WTC11 (cell line): Measurements from ENCODE around the gene GABRB1. TPM values are rescaled to one million over a fixed set of nuclear protein-coding genes. Genes with fewer than 3 reads are reported as not detected.

Source experiments
- ATAC-seq: fragments of 200-7000 bp; cut with Tn5 transposase; 2 replicates; pipeline ENCODE4 v1.10.0; 2021; ENCODE audit warnings: mild to moderate bottlenecking, moderate library complexity
- CTCF ChIA-PET: fragments of 300-600 bp; sonication (Branson Sonifier 250); formaldehyde crosslinking; loops from one replicate; lab custom pipeline; 2021; ENCODE audit warnings: antibody characterized with exemption; lab: Charles Lee
- POLR2A ChIA-PET: fragments of 350-600 bp; sonication (Branson Sonifier 250); formaldehyde crosslinking; loops from one replicate; lab custom pipeline; 2021; ENCODE audit warnings: antibody characterized with exemption; lab: Charles Lee
- DNase-seq: peaks from one replicate; pipeline ENCODE4 v3.0.0; 2021; ENCODE audit warnings: low spot score
- H3K27ac Mint-ChIP-seq: 2 replicates; pipeline ENCODE4 v1.8.0; 2021; ENCODE audit warnings: mixed read lengths
- H3K27me3 Mint-ChIP-seq: 2 replicates; pipeline ENCODE4 v1.8.0; 2021; ENCODE audit warnings: low read depth, mild to moderate bottlenecking, moderate library complexity, mixed read lengths
- H3K36me3 Mint-ChIP-seq: 2 replicates; pipeline ENCODE4 v1.8.0; 2021; ENCODE audit warnings: mixed read lengths
- H3K4me1 Mint-ChIP-seq: 2 replicates; pipeline ENCODE4 v1.8.0; 2022; ENCODE audit warnings: mixed read lengths
- H3K4me3 Mint-ChIP-seq: 2 replicates; pipeline ENCODE4 v1.8.0; 2021; ENCODE audit warnings: mild to moderate bottlenecking, moderate library complexity, mixed read lengths
- H3K9me3 Mint-ChIP-seq: 2 replicates; pipeline ENCODE4 v1.8.0; 2021; ENCODE audit warnings: mixed read lengths
- ERG ChIP-seq: fragments of 250-450 bp; sonication (Bioruptor Pico); IDR thresholded peaks from 2 replicates; pipeline ENCODE4 v1.8.0; 2021; ENCODE audit warnings: mild to moderate bottlenecking
- HMGXB4 ChIP-seq: sonication (generic); formaldehyde crosslinking; IDR thresholded peaks from 2 replicates; pipeline ENCODE4 v1.8.1; 2023; ENCODE audit warnings: mild to moderate bottlenecking, moderate library complexity, missing genetic modification reagents
- JUN ChIP-seq: sonication (generic); formaldehyde crosslinking; IDR thresholded peaks from 2 replicates; pipeline ENCODE4 v1.8.0; 2023; ENCODE audit warnings: mild to moderate bottlenecking, missing genetic modification reagents
- NFATC4 ChIP-seq: fragments of 250-450 bp; sonication (Bioruptor Pico); IDR thresholded peaks from 2 replicates; pipeline ENCODE4 v1.9.0; 2021; ENCODE audit warnings: mild to moderate bottlenecking
- NFYB ChIP-seq: sonication (generic); formaldehyde crosslinking; conservative IDR thresholded peaks from 2 replicates; pipeline ENCODE4 v1.8.0; 2022; ENCODE audit warnings: low read depth, missing genetic modification reagents
- SP1 ChIP-seq: sonication (generic); formaldehyde crosslinking; conservative IDR thresholded peaks from 2 replicates; pipeline ENCODE4 v1.8.1; 2022; ENCODE audit warnings: missing genetic modification reagents
- STAT6 ChIP-seq: sonication (generic); formaldehyde crosslinking; conservative IDR thresholded peaks from 2 replicates; pipeline ENCODE4 v1.8.1; 2023; ENCODE audit warnings: mild to moderate bottlenecking, low read depth, missing genetic modification reagents, moderate library complexity
- ZBTB43 ChIP-seq: sonication (generic); formaldehyde crosslinking; IDR thresholded peaks from 2 replicates; pipeline ENCODE4 v1.8.1; 2023; ENCODE audit warnings: mild to moderate bottlenecking, missing genetic modification reagents
- ZNF232 ChIP-seq: sonication (generic); formaldehyde crosslinking; IDR thresholded peaks from 2 replicates; pipeline ENCODE4 v1.8.0; 2022; ENCODE audit warnings: mild to moderate bottlenecking, missing genetic modification reagents
- ZNF263 ChIP-seq: sonication (generic); formaldehyde crosslinking; IDR thresholded peaks from 2 replicates; pipeline ENCODE4 v1.8.1; 2022; ENCODE audit warnings: low read depth, mild to moderate bottlenecking, moderate library complexity, missing genetic modification reagents
- total RNA-seq: library from RNA; stranded (reverse); gene quantifications from 3 replicates; pipeline ENCODE4 v1.2.3, GENCODE V29; 2021

The GABRB1 gene
- total RNA-seq, 1 experiment from 2014 or later: 0.66 TPM

- H3K36me3 Mint-ChIP-seq: no peaks in the 10 kb centered on the region
- ChIA-PET CTCF (interaction anchor here (0.7 kb wide), 1 partner anchor 465 kb away, joined by 3 read pairs; no protein-coding TSS in a partner anchor), POLR2A (no interaction called here)
- no peak for ATAC-seq
- no peak for TF ChIP-seq NFYB (CRISPR knock-in tag)
- peaks cover 12% of the 10 kb centered on the region for H3K4me1 Mint-ChIP-seq
- H3K4me3 Mint-ChIP-seq: no peak overlapping the region
- no peak for DNase-seq
- H3K27ac Mint-ChIP-seq: no peak overlapping the region
- H3K9me3 Mint-ChIP-seq: no peaks in the 10 kb centered on the region
- H3K27me3 Mint-ChIP-seq: no peaks in the 10 kb centered on the region
Observed at GRCh38 chr4:47468706-47469365, 437.5 kb downstream of the GABRB1 start.

- CTCF ChIA-PET: no interaction called here
- ATAC-seq: no peak
Observed at GRCh38 chr4:47469951-47470350, 438.6 kb downstream of the GABRB1 start.

More at GRCh38 chr4:47469951-47470350, 438.6 kb downstream of the GABRB1 start:
- TF ChIP-seq ERG (CRISPR knock-in tag): no peak
- no peak for TF ChIP-seq JUN
- no peak for TF ChIP-seq ZBTB43
- no peak for TF ChIP-seq NFATC4
- TF ChIP-seq ZNF232 (CRISPR knock-in tag): no peak
- TF ChIP-seq SP1 (CRISPR knock-in tag): no peak
- TF ChIP-seq STAT6 (CRISPR knock-in tag): no peak
- no peak for TF ChIP-seq ZNF263 (CRISPR knock-in tag)
- no peak for TF ChIP-seq HMGXB4
- DNase-seq: no peak
- Mint-ChIP-seq H3K4me1 (peaks cover 10% of the 10 kb centered on the region), H3K27me3 (no peaks in the 10 kb centered on the region), H3K36me3 (no peaks in the 10 kb centered on the region), H3K27ac (no peak overlapping the region), H3K4me3 (no peak overlapping the region), H3K9me3 (no peaks in the 10 kb centered on the region)
- POLR2A ChIA-PET: no interaction called here
